ENCODE measurements around the gene TENT4A. TPM values are rescaled to one million over a fixed set of nuclear protein-coding genes. Genes with fewer than 3 reads are reported as not detected.

TENT4A gene
- total RNA-seq, 1 experiment from 2014 or later = 29.6 TPM

- POLR2A ChIA-PET = no interaction called here
- Histone ChIP-seq H3K9me3 (ENCODE audit: control insufficient read depth, insufficient read depth, low read depth, low read length) (no peaks in the 10 kb centered on the region), H3K4me3 (ENCODE audit: low read depth in 2 of 2, low read length in 2 of 2) (no peak overlapping the region), H3K27ac (ENCODE audit: low read length) (no peak overlapping the region), H3K27me3 (ENCODE audit: control insufficient read depth, insufficient read depth, low read length) (no peaks in the 10 kb centered on the region), H3K4me1 (ENCODE audit: control insufficient read depth, insufficient read depth, low read length) (peaks cover 57% of the 10 kb centered on the region), H3K36me3 (ENCODE audit: control insufficient read depth, insufficient read depth, low read length) (no peaks in the 10 kb centered on the region; the same call in 1 of the 2 replicates)
- ATAC-seq (no peak), DNase-seq (ENCODE audit: low read depth, low spot score) (no peak)
- BruUV-seq (replicated peaks) = no TSS peak
- CTCF ChIA-PET = no interaction called here
- intact Hi-C loops (cut with micrococcal nuclease; ENCODE audit: unreplicated experiment) (no loop called here), in situ Hi-C loops (cut with HindIII; ENCODE audit: low pct_unique_long_range_greater_than_20kb, low sequenced_read_pairs) (no loop called here)
- TF ChIP-seq POLR2AphosphoS5 (IDR thresholded peaks at IDR 0.05; ENCODE audit: low read depth, low read length) = no peak
- TF ChIP-seq SIN3A (IDR thresholded peaks at IDR 0.05; ENCODE audit: borderline replicate concordance, insufficient read depth, low read depth, low read length) = no peak
- no peak for TF ChIP-seq CTCF (IDR thresholded peaks at IDR 0.05)
- TF ChIP-seq REST (IDR thresholded peaks at IDR 0.05; ENCODE audit: insufficient read depth in 1 of 2, low read depth in 2 of 2, low read length in 1 of 2) = no peak
- no peak for TF ChIP-seq TCF7L2 (IDR thresholded peaks at IDR 0.05; ENCODE audit: low read depth, low read length)
These were observed 15.6 kb downstream of the TENT4A start for GRCh38 chr5:6728795-6729183.

GRCh38 chr5:6729386-6730310 is 16.4 kb downstream of the TENT4A start:
- Histone ChIP-seq H3K4me1 (ENCODE audit: control insufficient read depth, insufficient read depth, low read length) (peaks cover 59% of the 10 kb centered on the region), H3K27me3 (ENCODE audit: control insufficient read depth, insufficient read depth, low read length) (no peaks in the 10 kb centered on the region), H3K4me3 (ENCODE audit: low read depth in 2 of 2, low read length in 2 of 2) (no peak overlapping the region), H3K9me3 (ENCODE audit: control insufficient read depth, insufficient read depth, low read depth, low read length) (no peaks in the 10 kb centered on the region), H3K36me3 (ENCODE audit: control insufficient read depth, insufficient read depth, low read length) (no peaks in the 10 kb centered on the region), H3K27ac (ENCODE audit: low read length) (0 out of 2 replicates have a peak overlapping the region, but pooled peaks have one; percentile 21)
- intact Hi-C loops (cut with micrococcal nuclease; ENCODE audit: unreplicated experiment) = no loop called here
- POLR2A ChIA-PET = no interaction called here
- ATAC-seq (no peak), DNase-seq (ENCODE audit: low read depth, low spot score) (no peak)
- no peak for TF ChIP-seq REST (IDR thresholded peaks at IDR 0.05; ENCODE audit: insufficient read depth in 1 of 2, low read depth in 2 of 2, low read length in 1 of 2)
- TF ChIP-seq TCF7L2 (IDR thresholded peaks at IDR 0.05; ENCODE audit: low read depth, low read length) = no peak
- no peak for TF ChIP-seq POLR2AphosphoS5 (IDR thresholded peaks at IDR 0.05; ENCODE audit: low read depth, low read length)
- no peak for TF ChIP-seq SIN3A (IDR thresholded peaks at IDR 0.05; ENCODE audit: borderline replicate concordance, insufficient read depth, low read depth, low read length)
- TF ChIP-seq CTCF (IDR thresholded peaks at IDR 0.05) = no peak
- no TSS peak for BruUV-seq (replicated peaks)
- in situ Hi-C loops (cut with HindIII; ENCODE audit: low pct_unique_long_range_greater_than_20kb, low sequenced_read_pairs) = no loop called here
- CTCF ChIA-PET = no interaction called here
